ENCODE data around the gene FZD2. TPM values are rescaled to one million over a fixed set of nuclear protein-coding genes. Genes with fewer than 3 reads are reported as not detected.
A peak's percentile ranks its signal among the peaks of the same experiment; 100 is the strongest.
"Not testable (repeated sequence)": the region's sequence is repeated elsewhere in the genome, so short reads cannot be mapped to it uniquely, and the experiment has no call there.

FZD2 gene
- total RNA-seq, 1 donor from 2014 or later = 7.4 TPM

DNA sequence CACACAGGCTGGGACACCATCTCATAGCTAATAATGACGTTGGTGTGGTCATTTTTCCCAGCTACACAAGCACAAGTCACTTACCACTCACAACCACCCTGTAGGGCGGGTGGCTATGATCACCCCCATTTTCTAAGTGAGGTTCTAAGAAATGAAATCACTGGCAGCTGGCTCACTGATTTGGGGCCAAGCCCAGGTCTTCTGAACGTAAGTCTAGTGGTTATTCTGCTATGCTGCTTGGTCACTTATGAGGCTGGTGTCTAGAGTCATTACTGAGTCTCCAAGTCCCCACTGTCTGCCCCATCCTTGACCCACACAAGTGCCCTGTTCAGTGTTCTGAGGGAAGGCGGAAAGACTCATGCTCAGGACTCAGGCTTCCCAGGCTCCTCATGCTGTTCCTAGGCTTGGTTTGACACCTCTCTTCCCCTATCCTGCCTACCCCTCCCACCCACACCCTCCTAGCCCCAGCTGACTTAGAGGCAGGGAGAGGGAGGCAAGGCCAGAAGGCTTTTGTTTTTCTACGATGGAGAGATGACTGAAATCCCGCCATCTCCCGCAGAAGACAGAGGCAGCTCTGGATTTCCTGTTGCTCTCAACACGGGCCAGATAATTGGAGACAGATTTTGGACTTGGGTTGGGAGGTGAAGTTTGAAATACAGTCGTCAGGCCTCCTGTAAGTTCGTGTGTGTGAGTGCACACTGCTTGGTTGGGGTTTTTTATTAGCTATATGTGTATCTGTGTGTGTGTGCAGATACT lies 32.2 kb downstream of the FZD2 start:
- Histone ChIP-seq H3K4me3 (no peak overlapping the region), H3K9me3 (no peaks in the 10 kb centered on the region), H3K27me3 (ENCODE audit: low read depth) (no peaks in the 10 kb centered on the region), H3K27ac (no peak overlapping the region), H3K36me3 (no peaks in the 10 kb centered on the region), H3K4me1 (no peaks in the 10 kb centered on the region)
- ATAC-seq = peak in 1 of 2 donors; percentile 31
- intact Hi-C loops (cut with DNase I) = no loop called here
- TF ChIP-seq, protein P1, sequence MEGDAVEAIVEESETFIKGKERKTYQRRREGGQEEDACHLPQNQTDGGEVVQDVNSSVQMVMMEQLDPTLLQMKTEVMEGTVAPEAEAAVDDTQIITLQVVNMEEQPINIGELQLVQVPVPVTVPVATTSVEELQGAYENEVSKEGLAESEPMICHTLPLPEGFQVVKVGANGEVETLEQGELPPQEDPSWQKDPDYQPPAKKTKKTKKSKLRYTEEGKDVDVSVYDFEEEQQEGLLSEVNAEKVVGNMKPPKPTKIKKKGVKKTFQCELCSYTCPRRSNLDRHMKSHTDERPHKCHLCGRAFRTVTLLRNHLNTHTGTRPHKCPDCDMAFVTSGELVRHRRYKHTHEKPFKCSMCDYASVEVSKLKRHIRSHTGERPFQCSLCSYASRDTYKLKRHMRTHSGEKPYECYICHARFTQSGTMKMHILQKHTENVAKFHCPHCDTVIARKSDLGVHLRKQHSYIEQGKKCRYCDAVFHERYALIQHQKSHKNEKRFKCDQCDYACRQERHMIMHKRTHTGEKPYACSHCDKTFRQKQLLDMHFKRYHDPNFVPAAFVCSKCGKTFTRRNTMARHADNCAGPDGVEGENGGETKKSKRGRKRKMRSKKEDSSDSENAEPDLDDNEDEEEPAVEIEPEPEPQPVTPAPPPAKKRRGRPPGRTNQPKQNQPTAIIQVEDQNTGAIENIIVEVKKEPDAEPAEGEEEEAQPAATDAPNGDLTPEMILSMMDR (IDR thresholded peaks at IDR 0.05) = no peak
- DNase-seq = no peak

DNA sequence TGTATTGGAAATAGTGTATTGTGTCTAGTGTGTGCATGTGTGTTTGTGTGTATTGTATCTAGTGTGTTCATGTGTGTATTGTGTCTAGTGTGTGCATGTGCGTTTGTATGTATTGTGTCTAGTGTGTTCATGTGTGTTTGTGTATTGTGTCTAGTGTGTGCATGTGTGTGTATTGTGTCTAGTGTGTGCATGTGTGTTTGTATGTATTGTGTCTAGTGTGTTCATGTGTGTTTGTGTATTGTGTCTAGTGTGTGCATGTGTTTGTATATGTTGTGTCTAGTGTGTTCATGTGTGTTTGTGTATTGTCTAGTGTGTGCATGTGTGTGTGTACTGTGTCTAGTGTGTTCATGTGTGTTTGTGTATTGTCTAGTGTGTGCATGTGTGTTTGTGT lies 32.8 kb downstream of the FZD2 start:
- DNase-seq; H3K36me3 ChIP-seq; H3K27ac ChIP-seq; intact Hi-C loops (cut with DNase I); H3K4me1 ChIP-seq; H3K4me3 ChIP-seq; ATAC-seq; H3K27me3 ChIP-seq (ENCODE audit: low read depth); H3K9me3 ChIP-seq: not testable (repeated sequence)

DNA sequence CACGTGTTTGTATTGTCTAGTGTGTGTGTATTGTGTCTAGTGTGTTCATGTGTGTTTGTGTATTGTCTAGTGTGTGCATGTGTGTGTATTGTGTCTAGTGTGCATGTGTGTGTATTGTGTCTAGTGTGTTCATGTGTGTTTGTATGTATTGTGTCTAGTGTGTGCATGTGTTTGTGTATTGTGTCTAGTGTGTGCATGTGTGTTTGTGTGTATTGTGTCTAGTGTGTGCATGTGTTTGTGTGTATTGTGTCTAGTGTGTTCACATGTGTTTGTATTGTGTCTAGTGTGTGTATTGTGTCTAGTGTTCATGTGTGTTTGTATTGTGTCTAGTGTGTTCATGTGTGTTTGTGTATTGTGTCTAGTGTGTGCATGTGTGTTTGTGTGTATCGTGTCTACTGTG lies 33.5 kb downstream of the FZD2 start:
- H3K4me1 ChIP-seq; ATAC-seq; H3K4me3 ChIP-seq; H3K9me3 ChIP-seq; H3K27ac ChIP-seq; DNase-seq; intact Hi-C loops (cut with DNase I); H3K36me3 ChIP-seq; H3K27me3 ChIP-seq (ENCODE audit: low read depth): not testable (repeated sequence)

DNA sequence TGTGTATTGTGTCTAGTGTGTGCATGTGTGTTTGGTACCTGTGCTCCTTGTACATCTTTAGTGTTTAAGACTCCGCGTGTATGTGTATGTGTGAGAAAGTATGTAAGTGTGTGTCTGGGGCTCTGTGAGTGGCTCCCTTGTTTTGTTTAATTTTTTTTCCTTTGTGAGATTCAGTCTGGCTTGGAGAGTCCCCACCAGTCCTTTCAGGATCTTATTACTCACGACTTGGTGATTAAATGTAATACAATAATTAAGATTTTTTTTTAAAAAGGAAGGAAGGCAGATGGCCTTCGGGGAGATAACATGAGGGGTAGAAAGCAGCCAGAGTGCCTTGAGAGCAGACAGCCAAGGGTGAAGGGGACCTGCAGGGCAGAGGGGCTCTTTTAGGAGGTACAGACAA lies 33.9 kb downstream of the FZD2 start:
- no peaks in the 10 kb centered on the region for H3K36me3 ChIP-seq
- no peak for DNase-seq
- H3K9me3 ChIP-seq = no peaks in the 10 kb centered on the region
- H3K27ac ChIP-seq = no peak overlapping the region
- H3K4me1 ChIP-seq = no peaks in the 10 kb centered on the region
- no peaks in the 10 kb centered on the region for H3K27me3 ChIP-seq (ENCODE audit: low read depth)
- no peak for ATAC-seq
- intact Hi-C loops (cut with DNase I) = no loop called here
- H3K4me3 ChIP-seq = no peak overlapping the region
- TF ChIP-seq, protein P1 (IDR thresholded peaks at IDR 0.05) = no peak

DNA sequence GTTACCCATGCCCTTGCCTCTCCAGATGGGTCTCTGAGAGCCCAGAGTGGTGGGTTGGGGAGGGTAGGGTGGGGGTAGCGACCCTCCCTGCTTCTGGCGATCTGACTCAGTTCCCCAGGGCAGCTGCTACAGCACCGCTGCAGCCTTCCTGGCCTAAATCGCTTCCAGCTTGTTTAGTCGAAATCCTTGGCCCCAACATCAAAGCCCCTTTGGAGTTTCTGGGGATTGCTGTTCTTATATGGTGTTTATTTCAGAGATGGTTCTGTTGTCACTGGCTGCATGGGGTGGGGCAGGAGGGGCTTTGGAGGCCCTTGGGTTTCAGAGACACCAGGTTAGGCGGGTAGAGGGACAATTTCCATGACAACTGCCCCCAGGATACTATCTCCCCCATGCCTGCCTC lies 35.9 kb downstream of the FZD2 start:
- intact Hi-C loops (cut with DNase I) = no loop called here
- H3K4me3 ChIP-seq = no peak overlapping the region
- no peaks in the 10 kb centered on the region for H3K27me3 ChIP-seq (ENCODE audit: low read depth)
- TF ChIP-seq, protein P1 (IDR thresholded peaks at IDR 0.05) = no peak
- no peaks in the 10 kb centered on the region for H3K9me3 ChIP-seq
- no peak overlapping the region for H3K27ac ChIP-seq
- H3K36me3 ChIP-seq = no peaks in the 10 kb centered on the region
- DNase-seq = peak; percentile 1
- H3K4me1 ChIP-seq = no peaks in the 10 kb centered on the region
- no peak for ATAC-seq

DNA sequence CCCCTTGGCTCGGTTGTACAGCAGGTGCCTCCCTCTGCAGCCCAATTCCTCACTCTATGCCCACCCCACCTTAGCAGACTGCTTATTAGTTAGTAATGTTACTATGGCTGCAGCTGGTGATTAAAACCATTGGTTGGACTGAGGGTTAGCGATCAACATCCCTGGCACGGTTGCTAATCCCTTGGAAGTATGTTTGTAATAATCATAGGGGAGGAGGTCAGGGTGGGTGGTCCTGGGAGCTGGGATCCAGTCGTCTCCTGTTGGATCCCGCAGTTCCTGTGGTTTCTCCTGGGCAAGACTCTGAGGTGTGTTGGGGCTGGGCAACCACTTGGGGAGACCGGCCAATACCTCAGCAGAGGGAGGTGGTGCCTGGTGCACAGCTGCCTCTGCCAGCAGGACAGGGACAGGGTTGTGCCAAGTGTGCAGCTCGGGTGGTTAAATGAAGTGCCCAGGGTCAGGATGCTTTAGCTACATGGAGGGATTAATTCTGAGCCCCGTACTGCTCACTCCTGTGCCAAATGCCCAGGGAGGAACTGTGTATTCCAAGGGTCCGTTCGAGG lies 38.0 kb downstream of the FZD2 start:
- no peaks in the 10 kb centered on the region for H3K36me3 ChIP-seq
- TF ChIP-seq, protein P1 (IDR thresholded peaks at IDR 0.05) = no peak
- H3K27ac ChIP-seq = no peak overlapping the region
- intact Hi-C loops (cut with DNase I) = no loop called here
- H3K4me1 ChIP-seq = no peaks in the 10 kb centered on the region
- DNase-seq = peak; percentile 17
- no peak for ATAC-seq
- H3K4me3 ChIP-seq = no peak overlapping the region
- H3K27me3 ChIP-seq (ENCODE audit: low read depth) = no peaks in the 10 kb centered on the region
- H3K9me3 ChIP-seq = no peaks in the 10 kb centered on the region
